NCI-H2029 treated with DMSO at 0.1 percent for 48 hours (cell line): ENCODE measurements around the gene KATNB1.
A peak's percentile ranks its signal among the peaks of the same experiment; 100 is the strongest.

ENCODE experiments used
- DNase-seq: peaks from one replicate; lab custom pipeline; 2025; lab: John Stamatoyannopoulos, UW

Gene KATNB1

DNA sequence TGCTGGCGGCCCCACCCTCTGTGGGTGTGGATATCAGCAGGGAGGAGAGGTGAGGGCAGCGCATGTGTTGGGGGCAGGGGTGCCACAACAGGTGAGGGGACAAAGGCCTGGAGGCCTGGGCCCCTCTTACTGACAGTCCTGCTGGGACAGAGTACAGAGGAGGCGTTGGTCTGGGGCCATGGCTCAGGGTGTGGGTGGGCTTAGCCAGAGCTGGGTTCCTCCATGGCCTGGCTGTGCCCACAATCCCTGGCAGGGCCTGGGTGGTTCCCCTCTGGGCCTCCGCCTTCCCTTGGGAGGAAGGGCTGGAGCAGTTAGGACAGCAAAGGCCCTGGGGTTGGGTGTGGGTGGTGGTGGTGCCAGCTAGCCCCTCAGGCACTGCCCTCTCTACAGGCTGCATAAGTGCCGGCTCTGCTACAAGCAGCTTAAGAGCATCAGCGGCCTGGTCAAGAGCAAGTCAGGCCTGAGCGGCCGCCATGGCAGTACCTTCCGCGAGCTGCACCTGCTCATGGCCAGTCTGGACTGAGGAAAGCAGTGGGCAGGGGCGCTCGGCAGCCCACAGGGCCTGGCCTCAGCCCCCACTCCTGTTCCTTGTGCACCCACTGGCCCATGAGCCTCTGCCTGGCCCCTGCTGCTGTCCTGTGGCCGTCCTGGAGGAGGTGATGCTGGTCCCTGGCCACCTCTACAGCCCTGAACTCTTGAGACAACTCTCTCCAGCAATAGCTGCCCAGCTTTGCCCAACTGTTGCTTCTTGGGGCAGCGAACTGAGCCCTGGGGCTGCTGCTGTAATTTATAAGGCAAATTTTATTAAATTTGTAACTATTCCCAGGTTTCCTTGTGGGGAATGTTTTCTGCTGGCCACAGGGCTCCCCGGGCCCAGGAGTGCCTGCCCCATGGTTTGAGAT, 21.1 kb downstream of the KATNB1 start:
- no peak for DNase-seq

- DNase-seq: peak; percentile 13
These were observed 21.8 kb downstream of the KATNB1 start for GRCh38 chr16:57757326-57757786.

DNA sequence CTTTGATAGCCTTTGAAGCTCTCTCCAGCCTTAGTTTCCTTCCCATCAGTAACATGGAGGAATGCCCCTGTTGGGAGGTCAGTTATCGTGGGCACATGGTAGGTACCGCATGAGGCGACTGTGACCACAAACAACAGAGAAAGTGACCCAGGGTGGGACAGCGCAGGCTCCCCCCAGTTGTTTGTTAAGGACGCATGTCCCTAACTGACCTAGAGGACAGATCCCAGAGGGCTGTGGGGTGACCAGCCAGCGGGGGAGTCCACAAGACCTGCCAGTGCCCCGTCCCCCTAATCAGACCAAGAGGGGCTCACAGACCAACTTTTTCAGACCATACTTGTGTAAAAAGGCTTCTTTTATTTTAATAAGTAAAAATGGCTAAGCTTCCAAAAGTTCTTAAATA, 22.3 kb downstream of the KATNB1 start:
- DNase-seq: no peak

GRCh38 chr16:57758331-57759117, 23.0 kb downstream of the KATNB1 start:
- no peak for DNase-seq

DNA sequence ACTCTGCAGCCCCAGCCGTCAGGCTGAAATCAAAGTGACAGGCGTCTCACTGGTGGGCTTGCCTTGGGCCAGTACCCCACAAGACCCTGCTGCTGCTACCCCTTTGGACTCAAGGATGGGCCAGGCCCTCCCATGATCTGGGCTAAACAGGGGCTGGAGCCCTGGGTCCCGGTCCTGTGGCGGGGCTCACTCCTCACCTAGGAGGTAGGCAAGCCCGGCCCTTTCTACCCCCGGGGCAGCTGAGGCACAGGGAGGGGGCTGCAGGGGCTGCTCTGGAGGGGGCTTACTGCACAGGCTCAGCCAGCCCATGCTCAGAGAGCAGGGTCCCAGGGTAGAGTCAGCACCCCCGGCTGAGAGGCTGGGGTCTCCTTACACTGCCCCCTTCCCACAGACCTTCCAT, 23.6 kb downstream of the KATNB1 start:
- DNase-seq: no peak

GRCh38 chr16:57759541-57760356, 24.2 kb downstream of the KATNB1 start:
- DNase-seq: no peak

GRCh38 chr16:57760357-57761160, 25.0 kb downstream of the KATNB1 start:
- no peak for DNase-seq

GRCh38 chr16:57761301-57761700, 25.7 kb downstream of the KATNB1 start:
- DNase-seq: no peak

GRCh38 chr16:57761957-57762356, 26.4 kb downstream of the KATNB1 start:
- no peak for DNase-seq

DNA sequence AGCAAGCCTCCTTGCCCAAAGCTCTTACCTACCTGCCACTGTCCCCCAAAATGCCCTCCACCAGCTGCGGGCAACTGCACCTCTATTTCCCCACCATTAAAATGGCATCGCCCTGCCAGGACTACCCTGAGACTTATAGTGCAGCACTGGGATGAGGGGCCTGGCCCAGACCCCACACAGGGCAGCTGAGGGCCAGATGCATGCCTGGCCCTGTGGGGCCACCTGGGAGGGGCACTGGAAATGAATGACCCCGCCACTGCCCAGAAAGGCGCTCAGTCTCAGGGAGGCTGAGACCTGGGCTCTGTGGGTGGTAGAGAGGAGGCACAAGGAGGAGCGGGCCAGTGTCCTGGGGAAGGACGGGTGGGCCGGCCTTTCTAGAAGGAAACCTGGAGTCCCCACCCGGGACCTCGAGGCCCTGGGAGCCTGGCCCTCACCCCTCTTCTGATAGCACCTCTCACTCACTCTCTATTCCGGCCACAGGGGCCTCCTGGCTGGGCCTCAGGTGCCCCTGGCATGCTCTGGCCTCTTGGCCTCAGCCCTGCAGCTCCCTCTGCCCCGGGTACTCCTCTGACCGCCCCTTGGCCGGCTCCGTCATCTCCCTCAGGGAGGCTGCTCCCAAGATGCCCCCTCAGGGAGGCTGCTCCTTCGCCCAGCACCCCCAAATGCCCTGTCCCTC, 26.9 kb downstream of the KATNB1 start:
- DNase-seq: no peak

- DNase-seq: no peak
These were observed 27.9 kb downstream of the KATNB1 start for GRCh38 chr16:57763285-57764005.

- no peak for DNase-seq
These were observed 28.4 kb downstream of the KATNB1 start for GRCh38 chr16:57764006-57764340.

DNA sequence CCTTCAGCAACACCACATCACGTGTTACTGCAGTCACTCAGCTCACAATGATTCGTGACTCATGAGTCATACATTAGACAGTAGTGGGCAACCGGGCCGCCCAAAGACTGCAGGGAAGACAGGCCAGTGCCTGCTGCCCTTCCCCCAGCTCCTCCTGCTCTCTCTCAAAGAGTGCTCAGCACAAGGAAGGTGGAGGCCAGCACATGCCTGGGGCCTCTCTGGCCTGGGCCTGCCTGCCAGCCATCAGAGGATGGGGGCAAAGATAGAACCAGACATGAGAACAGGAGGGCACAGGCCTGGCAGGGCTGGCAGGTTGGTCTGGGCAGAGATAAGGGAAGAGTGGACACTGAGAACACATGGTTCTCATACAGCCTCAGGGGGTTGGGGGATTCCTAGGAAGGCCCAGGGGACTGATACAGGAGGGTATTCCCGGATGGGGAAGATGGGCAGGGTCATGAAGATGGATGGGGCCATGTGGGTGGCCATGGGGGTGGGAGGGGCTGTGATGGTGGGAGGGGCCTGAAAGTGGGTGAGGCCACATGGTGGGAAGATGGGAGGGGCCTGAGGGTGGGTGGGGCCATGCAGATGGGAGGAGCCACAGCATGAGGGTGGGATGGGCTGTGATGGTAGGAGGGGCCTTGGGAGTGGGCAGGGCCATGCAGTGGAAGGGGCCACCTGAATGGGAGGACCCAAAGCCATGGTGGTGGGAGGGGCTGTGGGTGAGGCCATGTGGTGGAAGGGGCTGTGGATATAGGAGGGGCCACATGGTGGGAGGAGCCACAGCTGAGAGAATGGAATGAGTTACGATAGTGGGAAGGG, 29.0 kb downstream of the KATNB1 start:
- DNase-seq: no peak

DNA sequence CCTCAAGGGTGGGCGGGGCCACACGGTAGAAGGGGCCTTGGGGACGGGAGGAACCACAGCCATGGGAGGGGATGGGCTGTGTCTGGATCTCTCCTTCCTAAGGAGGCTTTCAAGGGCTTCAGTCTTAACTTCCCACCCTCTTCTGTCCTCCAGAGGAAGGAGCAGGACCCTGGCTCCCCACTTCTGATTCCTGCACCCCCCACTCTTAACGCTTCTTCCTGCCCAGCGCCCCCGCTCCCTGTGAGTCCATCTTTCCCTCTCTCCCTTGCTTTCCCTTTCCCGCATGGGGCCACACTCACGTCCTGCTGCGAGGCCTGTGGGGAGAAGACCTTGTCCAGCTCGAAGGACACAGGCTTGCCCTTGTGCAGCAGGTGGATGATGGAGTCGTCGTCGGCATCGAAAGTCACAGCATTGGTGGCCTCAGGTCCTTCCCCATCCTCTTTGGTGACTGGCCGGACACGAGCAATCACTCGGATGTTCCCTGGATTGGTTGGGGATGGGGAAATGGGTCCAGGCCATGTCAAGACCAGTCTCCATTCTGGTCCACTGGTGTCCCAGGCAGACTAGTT, 29.7 kb downstream of the KATNB1 start:
- no peak for DNase-seq

DNA sequence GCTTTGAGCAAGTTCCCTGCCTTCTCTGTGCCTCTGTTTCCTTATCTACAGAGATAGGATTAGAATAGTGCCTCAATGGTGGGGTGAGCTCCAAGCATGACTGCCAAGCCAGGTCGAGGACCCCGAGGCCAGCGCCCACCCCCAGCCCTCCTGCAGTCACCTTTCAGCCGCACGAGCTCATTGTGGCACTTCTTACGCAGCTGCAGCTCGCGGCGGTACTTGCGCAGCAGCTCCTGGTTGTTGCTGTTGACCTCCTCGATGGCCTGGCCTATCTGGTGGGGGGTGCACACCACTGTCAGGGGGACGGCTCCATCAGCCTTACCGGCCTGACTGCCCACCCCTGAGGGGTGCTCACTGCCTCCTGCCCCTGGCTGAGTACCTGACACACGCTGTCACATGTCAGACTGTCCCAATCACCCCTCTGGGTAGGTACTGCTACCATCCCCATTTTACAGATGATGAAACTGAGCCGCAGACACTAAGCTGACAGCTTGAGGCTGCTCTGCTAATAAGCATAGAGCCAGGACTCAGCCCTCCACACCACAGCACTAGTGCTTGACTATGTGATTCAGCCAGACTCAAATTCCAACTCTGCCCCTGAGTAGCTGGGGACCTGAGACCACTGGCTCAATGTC, 31.3 kb downstream of the KATNB1 start:
- DNase-seq: no peak

- no peak for DNase-seq
These were observed 34.1 kb downstream of the KATNB1 start for GRCh38 chr16:57769541-57770145.

DNA sequence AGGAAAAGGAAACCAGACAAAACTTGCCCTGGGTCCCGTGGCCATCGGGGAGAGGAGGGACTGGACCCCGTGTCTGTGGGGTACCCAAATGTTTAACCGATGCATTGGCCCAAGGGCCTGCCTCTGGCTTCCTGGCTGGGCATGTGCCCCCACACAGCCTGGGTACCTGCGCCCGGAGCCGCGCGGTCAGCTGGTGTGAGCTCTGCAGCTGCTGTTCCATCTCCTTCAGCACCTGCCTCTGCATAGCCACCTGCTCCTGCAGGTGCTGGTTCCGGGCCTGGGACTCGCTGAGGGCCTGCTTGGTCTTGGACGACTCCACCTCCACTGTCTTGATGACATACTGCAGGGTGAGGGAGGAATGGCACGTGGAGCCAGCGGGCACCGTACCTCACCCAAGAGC, 34.8 kb downstream of the KATNB1 start:
- no peak for DNase-seq

DNA sequence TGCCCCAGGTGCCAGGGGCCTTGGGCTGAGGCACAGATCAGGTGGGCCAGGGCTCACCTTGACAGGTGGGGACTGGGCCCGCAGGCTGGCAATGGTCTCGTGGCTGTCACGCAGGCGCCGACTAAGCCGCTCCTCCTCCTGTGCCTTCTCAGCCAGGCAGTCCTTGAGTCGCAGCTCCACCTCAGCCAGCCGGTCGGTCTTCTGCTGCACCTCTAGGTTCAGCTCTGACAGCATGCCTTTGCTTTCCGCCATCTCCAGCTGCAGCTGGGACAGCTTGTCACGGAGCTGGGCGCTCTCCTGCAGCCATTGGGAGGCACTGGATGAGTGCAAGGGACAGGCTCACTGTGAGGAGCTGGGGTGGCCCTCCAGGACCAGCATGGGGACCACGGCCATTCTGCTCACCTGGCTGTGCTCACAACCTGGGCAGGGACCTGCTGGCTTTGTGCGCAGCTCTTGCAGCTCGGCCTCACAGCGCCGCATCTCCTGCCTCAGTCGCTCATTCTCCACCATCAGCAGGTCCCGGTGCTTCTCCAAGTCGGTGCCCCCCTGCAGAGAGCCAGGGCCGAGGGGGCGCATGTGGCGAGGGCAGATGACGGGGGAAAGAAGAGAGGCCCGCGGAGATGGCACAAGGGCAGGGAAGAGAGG, 35.7 kb downstream of the KATNB1 start:
- no peak for DNase-seq
